AG10803 (cell line): ENCODE results near the gene OR2AK2.

Experiments used
- DNase-seq: peaks from one replicate; pipeline ENCODE4 v3.0.0; 2010; ENCODE audit warnings: low read depth
- H3K4me3 ChIP-seq: 2 replicates; pipeline ENCODE4 v1.5.1; 2011; ENCODE audit warnings: mild to moderate bottlenecking, low read length, control low read depth
- CTCF ChIP-seq: conservative IDR thresholded peaks from 2 replicates; pipeline ENCODE4 v1.5.1; 2011; ENCODE audit warnings: mild to moderate bottlenecking, low read length, control low read depth, inconsistent platforms

Gene OR2AK2

DNA sequence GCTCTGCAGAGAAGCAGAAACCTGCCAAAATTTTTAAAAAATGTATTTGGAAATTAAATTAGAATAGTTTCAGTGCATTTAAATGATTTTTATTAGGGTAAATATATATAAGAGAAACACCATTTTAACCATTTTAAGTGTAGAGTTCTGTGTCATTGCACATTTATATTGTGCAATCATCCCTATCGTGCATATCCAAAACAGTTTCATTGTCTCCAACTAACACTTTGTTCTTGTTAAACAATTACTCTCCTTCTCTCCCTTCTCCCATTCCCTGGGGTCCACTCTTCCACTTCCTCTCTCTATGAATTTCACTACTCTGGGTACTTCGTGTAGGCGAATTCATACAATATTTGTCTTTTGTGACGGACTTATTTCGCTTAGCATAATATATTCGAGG, 22.4 kb upstream of the OR2AK2 start:
- no peak overlapping the region for H3K4me3 ChIP-seq
- no peak for DNase-seq
- no peak for TF ChIP-seq CTCF

DNA sequence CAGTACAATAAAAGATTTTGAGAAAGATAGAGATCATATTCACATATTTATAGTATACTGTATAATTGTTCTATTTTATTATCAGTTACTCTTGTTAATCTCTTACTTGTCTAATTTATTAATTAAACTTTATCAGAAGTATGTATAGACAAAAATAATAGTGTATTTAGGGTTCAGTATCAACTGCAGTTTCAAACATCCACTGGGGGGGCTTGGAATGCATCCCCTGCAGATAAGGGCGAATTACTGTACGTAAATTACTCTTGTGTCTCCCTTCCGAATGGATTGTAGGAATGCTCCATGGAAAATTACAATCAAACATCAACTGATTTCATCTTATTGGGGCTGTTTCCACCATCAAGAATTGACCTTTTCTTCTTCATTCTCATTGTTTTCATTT, 16.5 kb upstream of the OR2AK2 start, which contains the start of gene OR2L8:
Gene OR2L8 (plus strand): TSS at position 301 of the 400 bp plus-strand sequence. CDS start 0 bp downstream, at position 301.
- H3K4me3 ChIP-seq, result no peak within 1 kb of the TSS
- TF ChIP-seq CTCF, result no peak
- no peak for DNase-seq

DNA sequence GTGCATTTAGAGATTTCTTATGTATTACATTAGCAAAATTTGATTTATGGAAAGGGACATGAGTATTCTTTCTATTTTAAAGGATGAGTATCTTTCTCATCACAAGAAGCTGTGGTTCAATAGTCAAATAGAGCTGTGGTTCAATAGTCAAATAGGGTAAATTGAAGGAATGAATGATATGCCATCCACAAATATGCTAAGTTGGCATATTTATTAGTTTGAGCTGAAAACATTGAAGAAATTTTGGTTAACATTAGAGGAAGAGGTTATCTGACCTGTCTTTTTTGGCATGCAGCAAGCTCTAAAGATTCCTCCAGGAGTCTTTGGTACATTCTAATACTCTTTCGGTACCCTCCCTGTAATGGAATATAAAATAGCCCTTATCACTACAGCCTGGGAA, 11.6 kb upstream of the OR2AK2 start:
- TF ChIP-seq CTCF, result no peak
- H3K4me3 ChIP-seq, result no peak overlapping the region
- no peak for DNase-seq

DNA sequence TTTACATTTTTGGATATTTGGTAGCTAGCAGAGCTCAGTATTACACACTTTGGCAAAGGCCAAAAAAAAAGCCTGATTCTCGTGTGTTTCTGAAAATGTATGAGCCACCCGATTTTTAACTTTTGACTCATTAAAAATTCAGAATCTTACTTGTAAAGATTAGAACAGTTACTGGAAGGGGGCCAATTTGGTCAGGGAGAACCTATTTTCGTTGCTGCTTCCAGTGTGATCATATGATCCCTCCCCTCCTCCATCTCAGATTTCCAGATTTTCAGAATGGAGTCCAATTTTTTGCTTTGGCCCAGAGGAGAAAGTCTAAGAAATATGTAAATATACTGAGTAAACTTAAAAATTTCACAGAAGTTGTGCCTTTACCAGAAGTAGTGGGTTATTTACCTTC, 3.2 kb upstream of the OR2AK2 start:
- no peak for DNase-seq
- no peak for TF ChIP-seq CTCF
- no peak overlapping the region for H3K4me3 ChIP-seq

- no peak for TF ChIP-seq CTCF
- no peak for DNase-seq
- H3K4me3 ChIP-seq, result no peak overlapping the region
These were observed 2.0 kb upstream of the OR2AK2 start for GRCh38 chr1:247962911-247963588.

GRCh38 chr1:247966532-247967204, 1.6 kb downstream of the OR2AK2 start:
- TF ChIP-seq CTCF, result no peak
- no peak for DNase-seq
- no peak overlapping the region for H3K4me3 ChIP-seq

DNA sequence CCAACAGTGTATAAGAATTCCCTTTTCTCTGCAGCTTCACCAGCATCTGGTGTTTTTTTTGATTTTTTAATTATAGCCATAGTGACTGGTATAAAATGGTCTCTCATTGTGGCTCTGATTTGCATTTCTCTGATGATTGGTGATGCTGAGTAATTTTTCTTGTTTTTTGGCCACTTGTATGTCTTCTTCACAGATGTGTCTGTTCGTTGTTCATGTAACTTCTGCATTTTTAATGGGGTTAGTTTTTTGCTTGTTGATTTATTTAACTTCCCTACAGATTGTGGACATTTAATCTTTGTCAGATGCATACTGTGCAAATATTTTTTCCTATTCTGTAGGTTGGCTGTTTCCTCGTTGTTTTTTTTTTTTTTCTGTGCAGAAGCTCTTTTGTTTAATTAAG, 28.0 kb downstream of the OR2AK2 start:
- no peak for DNase-seq
- no peak for TF ChIP-seq CTCF
- H3K4me3 ChIP-seq, result no peak overlapping the region
